ENCODE data around the gene FRMD4A. TPM values are rescaled to one million over a fixed set of nuclear protein-coding genes. Genes with fewer than 3 reads are reported as not detected.

The FRMD4A gene
- total and polyA plus RNA-seq, 12 donors: 9.1 to 29.6 (median 14.6) TPM

GRCh38 chr10:13883636-13884444 lies 446.9 kb downstream of the FRMD4A start:
- peaks cover 0 to 9% of the 10 kb centered on the region in 2 donors for H3K4me1 ChIP-seq (replicated peaks in 1 of 2)
- H3K27me3 ChIP-seq: no peaks in the 10 kb centered on the region
- no peak overlapping the region for H3K4me3 ChIP-seq
- no peak overlapping the region for H3K27ac ChIP-seq
- TF ChIP-seq CTCF (IDR thresholded peaks at IDR 0.05): no peak
- no peak for TF ChIP-seq POLR2A (IDR thresholded peaks at IDR 0.05)
- no peaks in the 10 kb centered on the region for H3K9me3 ChIP-seq (replicated peaks in 1 of 3)
- DNase-seq: no peak
- no peaks in the 10 kb centered on the region for H3K36me3 ChIP-seq (replicated peaks in 1 of 2)
- whole genome bisulfite sequencing, 4 donors: 56 to 63% (median 59%) methylated on average over 8 of the region's 8 CpGs
- intact Hi-C loops (cut with DNase I): no loop called here

GRCh38 chr10:13882119-13882711 lies 448.5 kb downstream of the FRMD4A start:
- Histone ChIP-seq H3K36me3 (replicated peaks in 1 of 2) (no peaks in the 10 kb centered on the region), H3K27ac (peak overlapping the region in 2 of 5 donors; percentile 49 to 77), H3K4me1 (replicated peaks in 1 of 2) (peaks cover 0 to 9% of the 10 kb centered on the region in 2 donors), H3K27me3 (no peaks in the 10 kb centered on the region), H3K4me3 (no peak overlapping the region), H3K9me3 (replicated peaks in 1 of 3) (no peaks in the 10 kb centered on the region)
- 49 to 56% (median 53%) methylated on average over 7 of the region's 7 CpGs for WGBS, 4 donors
- TF ChIP-seq POLR2A (IDR thresholded peaks at IDR 0.05) (no peak), CTCF (IDR thresholded peaks at IDR 0.05) (no peak)
- peak in 5 of 7 donors; percentile 36 to 67 (median 55) for DNase-seq
- intact Hi-C loops (cut with DNase I): no loop called here

- peak overlapping the region in 2 of 5 donors; percentile 29 to 40 for H3K27ac ChIP-seq
- peaks cover 0 to 9% of the 10 kb centered on the region in 2 donors for H3K4me1 ChIP-seq (replicated peaks in 1 of 2)
- 64 to 77% (median 70%) methylated on average over 3 of the region's 3 CpGs for WGBS, 4 donors
- intact Hi-C loops (cut with DNase I): no loop called here
- H3K27me3 ChIP-seq: no peaks in the 10 kb centered on the region
- H3K9me3 ChIP-seq (replicated peaks in 1 of 3): no peaks in the 10 kb centered on the region
- TF ChIP-seq POLR2A (IDR thresholded peaks at IDR 0.05) (no peak), CTCF (IDR thresholded peaks at IDR 0.05) (no peak)
- H3K36me3 ChIP-seq (replicated peaks in 1 of 2): no peaks in the 10 kb centered on the region
- no peak overlapping the region for H3K4me3 ChIP-seq
- DNase-seq: no peak
These were observed 450.0 kb downstream of the FRMD4A start for GRCh38 chr10:13880760-13881159.

GRCh38 chr10:13877154-13877909 lies 453.4 kb downstream of the FRMD4A start:
- Histone ChIP-seq H3K36me3 (replicated peaks in 1 of 2) (no peaks in the 10 kb centered on the region), H3K4me1 (replicated peaks in 1 of 2) (no peaks in the 10 kb centered on the region), H3K9me3 (replicated peaks in 1 of 3) (no peaks in the 10 kb centered on the region), H3K27ac (peak overlapping the region in 1 of 5 donors; percentile 57), H3K4me3 (no peak overlapping the region), H3K27me3 (no peaks in the 10 kb centered on the region)
- TF ChIP-seq CTCF (IDR thresholded peaks at IDR 0.05) (no peak), POLR2A (IDR thresholded peaks at IDR 0.05) (no peak)
- intact Hi-C loops (cut with DNase I): no loop called here
- DNase-seq: no peak
- WGBS, 4 donors: 52 to 69% (median 57%) methylated on average over 4 to 11 of the region's 11 CpGs
